Right lobe of liver (tissue), 4 donors: ENCODE measurements around the gene SLC35C1.

Experiments used
- CTCF ChIP-seq, 4 donors: fragments of 200-600 bp in 3 of 4; fragments of 450-650 bp in 1 of 4; IDR thresholded peaks; one replicate each; pipeline versions ENCODE4 v1.5.1 to v1.8.0; 2016 to 2022; ENCODE audit warnings: antibody characterized with exemption in 4 of 4, mild to moderate bottlenecking in 2 of 4
- POLR2A ChIP-seq: fragments of 450-650 bp; IDR thresholded peaks from one replicate; pipeline ENCODE4 v1.6.1; 2017; ENCODE audit warnings: antibody characterized with exemption, mild to moderate bottlenecking
- donor health status: DM: no; HTN: no; CAD: no.
- donor health status: DM: no; HTN: no; CAD: no.
- donor health status: DM: no; HTN: yes; CAD: no.

GRCh38 chr11:45796461-45796861 is 8.5 kb upstream of the SLC35C1 start:
- TF ChIP-seq CTCF (IDR thresholded peaks at IDR 0.05): no peak
- no peak for TF ChIP-seq POLR2A
